Colonic mucosa (tissue), 4 donors: ENCODE results near the gene UGT2B28. TPM values are rescaled to one million over a fixed set of nuclear protein-coding genes. Genes with fewer than 3 reads are reported as not detected.
A peak's percentile ranks its signal among the peaks of the same experiment; 100 is the strongest.
"Not testable (repeated sequence)": the region's sequence is repeated elsewhere in the genome, so short reads cannot be mapped to it uniquely, and the experiment has no call there.

Source experiments
- DNase-seq: peaks from one replicate; pipeline ENCODE4 v3.0.0-alpha.2; 2020
- H3K27ac ChIP-seq: fragments of 200-600 bp; one replicate; pipeline ENCODE4 v1.8.0; 2021
- H3K27me3 ChIP-seq: fragments of 200-600 bp; one replicate; pipeline ENCODE4 v1.8.0; 2021
- H3K36me3 ChIP-seq: fragments of 200-600 bp; one replicate; pipeline ENCODE4 v1.8.0; 2021
- H3K4me1 ChIP-seq: fragments of 200-600 bp; one replicate; pipeline ENCODE4 v1.8.0; 2021; ENCODE audit warnings: mild to moderate bottlenecking
- H3K4me3 ChIP-seq: fragments of 200-600 bp; one replicate; pipeline ENCODE4 v1.8.0; 2021
- H3K9ac ChIP-seq, 2 donors: one replicate each; pipeline ENCODE4 v1.7.0; 2013; ENCODE audit warnings: control low read depth in 2 of 2, low read depth in 2 of 2, low read length in 2 of 2
- H3K9me3 ChIP-seq: fragments of 200-600 bp; one replicate; pipeline ENCODE4 v1.8.0; 2021
- CTCF ChIP-seq: fragments of 200-600 bp; IDR thresholded peaks from one replicate; pipeline ENCODE4 v1.8.0; 2022; ENCODE audit warnings: antibody characterized with exemption, mild to moderate bottlenecking
- intact Hi-C: fragments of 100-400 bp; cut with DNase I; formaldehyde crosslinking; loops from one replicate; pipeline ENCODE4 v1.14.1; 2022
- total RNA-seq, 2 donors: library from RNA; stranded (reverse); fragmentation: NEBNext Ultra II Directional in 1 of 2; extraction: Animal tissue kit (Norgen Biotek cat#: 25700) in 1 of 2; gene quantifications; one replicate each; pipeline ENCODE4 v1.2.1, GENCODE V29; 2021
- donor health status: healthy.
- donor health status: DM: no; HTN: no; CAD: no.
- donor health status: DM: no; HTN: no; CAD: no.

UGT2B28 gene
- total RNA-seq, 2 donors from 2014 or later = not detected

DNA sequence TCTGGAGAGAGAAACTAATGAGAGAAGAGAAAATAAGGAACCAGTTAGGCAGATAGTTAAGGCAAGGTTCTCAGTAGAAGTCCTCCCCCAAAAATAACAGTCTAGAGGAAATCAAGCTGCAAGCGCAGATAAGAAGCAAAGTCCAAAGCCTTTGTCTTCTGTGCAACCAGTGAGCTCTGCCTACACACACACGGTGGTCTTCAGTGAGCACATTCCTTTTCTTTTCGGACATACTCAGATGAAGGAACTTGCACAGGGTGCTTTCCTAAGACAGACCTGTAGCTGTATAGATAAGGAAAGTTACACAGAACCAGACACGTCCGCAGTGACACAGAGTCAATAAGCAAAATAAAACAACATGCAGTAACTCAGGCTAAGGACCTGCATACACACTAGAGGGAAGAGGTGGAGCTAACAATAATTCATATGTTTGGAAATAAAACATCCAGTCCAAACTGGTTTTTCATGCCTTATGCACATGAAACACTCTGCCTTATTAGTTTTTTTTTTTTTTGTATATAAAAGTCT lies 29.3 kb downstream of the UGT2B28 start:
- H3K27me3 ChIP-seq, H3K4me1 ChIP-seq, DNase-seq, intact Hi-C loops, H3K4me3 ChIP-seq, H3K36me3 ChIP-seq, H3K27ac ChIP-seq, H3K9ac ChIP-seq, H3K9me3 ChIP-seq: not testable (repeated sequence)

DNA sequence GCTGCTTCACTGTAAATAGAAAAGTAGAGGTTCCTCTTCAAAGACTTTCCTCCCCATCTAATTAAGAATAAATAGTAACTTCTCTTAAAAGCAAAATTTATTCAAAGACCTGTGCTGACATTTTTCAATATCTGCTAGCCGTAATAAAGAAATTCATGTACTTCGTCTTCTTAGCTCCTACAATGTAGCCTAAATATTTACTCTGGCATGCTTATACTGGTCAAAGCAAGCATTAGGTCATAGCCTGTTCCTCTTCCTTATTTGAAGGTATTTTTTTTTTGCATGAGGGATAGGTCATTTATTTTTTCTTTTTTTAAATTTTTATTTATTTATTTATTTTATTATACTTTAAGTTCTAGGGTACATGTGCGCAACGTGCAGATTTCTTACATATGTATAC lies 30.0 kb downstream of the UGT2B28 start:
- H3K27me3 ChIP-seq, H3K4me3 ChIP-seq, H3K9ac ChIP-seq, H3K9me3 ChIP-seq, H3K36me3 ChIP-seq, H3K4me1 ChIP-seq, H3K27ac ChIP-seq, intact Hi-C loops, DNase-seq: not testable (repeated sequence)

- H3K36me3 ChIP-seq, H3K27me3 ChIP-seq, H3K4me1 ChIP-seq, H3K27ac ChIP-seq, H3K9ac ChIP-seq, H3K9me3 ChIP-seq, H3K4me3 ChIP-seq: not testable (repeated sequence)
- peak; percentile 43 for TF ChIP-seq CTCF
- DNase-seq = peak; percentile 60
- intact Hi-C loops = loop anchor here (5.0 kb wide), 1 partner anchor 300 kb away; no protein-coding TSS in a partner anchor
Measured at GRCh38 chr4:69317669-69318298, 37.5 kb downstream of the UGT2B28 start.

- Histone ChIP-seq H3K27me3 (no peaks in the 10 kb centered on the region), H3K4me1 (no peaks in the 10 kb centered on the region), H3K36me3 (no peaks in the 10 kb centered on the region), H3K4me3 (no peak overlapping the region), H3K27ac (no peak overlapping the region), H3K9ac (no peak overlapping the region), H3K9me3 (no peaks in the 10 kb centered on the region)
- TF ChIP-seq CTCF = no peak
- DNase-seq = no peak
- intact Hi-C loops = no loop called here
Measured at GRCh38 chr4:69321153-69321729, 41.0 kb downstream of the UGT2B28 start.

DNA sequence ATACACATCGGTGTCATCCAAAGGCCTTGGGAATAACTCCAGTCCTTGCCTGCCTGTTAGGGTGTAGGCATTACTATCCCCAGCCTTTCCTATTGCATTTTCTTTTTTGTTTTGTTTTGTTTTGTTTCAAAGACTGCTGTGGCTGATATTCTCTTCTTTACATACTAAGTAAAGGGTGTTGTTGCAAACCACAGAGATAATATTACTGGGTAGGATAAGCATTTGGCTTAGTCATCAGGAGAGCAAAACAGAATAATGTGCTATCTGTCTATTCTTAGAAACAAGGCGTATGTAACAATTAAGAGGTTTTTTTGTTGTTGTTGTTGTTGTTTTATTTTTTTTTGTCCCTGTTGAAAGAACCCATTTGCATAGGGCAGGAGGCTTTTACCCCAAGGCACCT lies 41.8 kb downstream of the UGT2B28 start:
- Histone ChIP-seq H3K9me3 (no peaks in the 10 kb centered on the region), H3K27me3 (no peaks in the 10 kb centered on the region), H3K4me1 (no peaks in the 10 kb centered on the region), H3K36me3 (no peaks in the 10 kb centered on the region), H3K9ac (no peak overlapping the region), H3K27ac (no peak overlapping the region), H3K4me3 (no peak overlapping the region)
- intact Hi-C loops = no loop called here
- no peak for DNase-seq
- TF ChIP-seq CTCF = no peak

DNA sequence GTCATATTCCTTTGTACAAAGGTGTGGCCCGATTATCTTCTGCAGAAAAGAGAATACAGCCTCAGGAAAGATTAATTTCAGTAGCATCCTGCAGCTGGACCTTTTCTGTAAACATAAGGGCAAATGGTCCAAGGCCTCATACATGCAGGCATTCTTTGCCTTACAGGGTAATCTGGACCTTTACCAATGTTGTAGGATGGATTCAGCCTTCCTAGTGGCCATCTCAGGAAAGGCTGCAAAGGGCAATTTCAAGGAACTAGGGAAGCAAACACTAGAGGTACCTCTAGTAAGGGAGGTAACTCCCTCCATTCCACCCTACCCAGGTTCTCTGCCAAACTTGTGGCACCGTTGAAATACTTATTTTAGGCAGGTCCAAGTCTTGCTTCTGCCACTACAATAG lies 43.0 kb downstream of the UGT2B28 start:
- H3K9me3 ChIP-seq = no peaks in the 10 kb centered on the region
- no peaks in the 10 kb centered on the region for H3K36me3 ChIP-seq
- no peak for TF ChIP-seq CTCF

More for the DNA sequence above, 43.0 kb downstream of the UGT2B28 start:
- H3K4me3 ChIP-seq = no peak overlapping the region
- H3K27me3 ChIP-seq = no peaks in the 10 kb centered on the region
- DNase-seq = no peak
- H3K9ac ChIP-seq = no peak overlapping the region
- no peak overlapping the region for H3K27ac ChIP-seq
- intact Hi-C loops = no loop called here
- H3K4me1 ChIP-seq = no peaks in the 10 kb centered on the region
